GM18502 (cell line): ENCODE measurements around the gene CDK18.

Experiments
- ATAC-seq: cut with Tn5 transposase; IDR thresholded peaks from one replicate; pipeline ENCODE4 v1.9.1; 2021; ENCODE audit warnings: mild to moderate bottlenecking; ENCODE audit not compliant: unreplicated experiment, poor library complexity

Gene CDK18

DNA sequence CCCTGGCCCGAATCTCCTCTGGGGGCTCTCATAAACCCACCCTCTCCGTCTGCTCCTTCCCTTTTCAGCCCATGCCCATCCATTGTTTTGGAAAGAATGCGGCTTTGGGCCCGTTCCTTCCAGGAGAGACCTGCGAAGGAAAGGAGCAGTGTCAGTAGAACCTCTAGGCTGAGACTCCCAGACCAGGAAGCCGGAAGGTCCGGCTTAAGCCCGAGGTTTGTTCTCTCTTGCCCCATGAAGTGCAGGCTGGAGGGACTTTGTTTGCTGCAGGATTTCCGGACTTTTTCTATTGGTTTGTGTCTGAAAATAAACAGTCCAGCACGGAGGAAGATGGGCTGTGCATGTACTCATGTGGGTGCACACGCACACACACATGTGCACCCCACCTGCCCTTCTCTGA is 77.6 kb downstream of the CDK18 start:
- no peak for ATAC-seq
